HepG2 (cell line): ENCODE results near the gene RBM22.

Experiments used
- ARNTL ChIP-seq: sonication (generic); formaldehyde crosslinking; IDR thresholded peaks from 2 replicates; pipeline ENCODE4 v1.4.0; 2020; ENCODE audit warnings: mild to moderate bottlenecking, missing genetic modification reagents
- CEBPB ChIP-seq: IDR thresholded peaks from 2 replicates; pipeline ENCODE4 v1.6.1; 2011; ENCODE audit warnings: low read depth, low read length, improper control_type of control experiment, borderline replicate concordance
- FOXJ3 ChIP-seq: sonication (generic); formaldehyde crosslinking; IDR thresholded peaks from 2 replicates; pipeline ENCODE4 v1.4.0; 2020; ENCODE audit warnings: missing genetic modification reagents, mild to moderate bottlenecking, borderline replicate concordance
- MBNL3 ChIP-seq: fragments of 250-450 bp; sonication (Bioruptor Pico); conservative IDR thresholded peaks from 2 replicates; pipeline ENCODE4 v1.8.0; 2022; ENCODE audit warnings: mild to moderate bottlenecking, inconsistent platforms
- ZBTB40 ChIP-seq, 2 experiments: fragments of 450-650 bp in 1 of 2; sonication (generic) in 1 of 2; formaldehyde crosslinking in 1 of 2; IDR thresholded peaks; 2 replicates each; pipeline versions ENCODE4 v1.6.1 to v1.8.0; 2016 to 2022; ENCODE audit warnings: antibody characterized with exemption in 1 of 2, mild to moderate bottlenecking in 1 of 2, missing genetic modification reagents in 1 of 2
- ZZZ3 ChIP-seq: sonication (generic); formaldehyde crosslinking; IDR thresholded peaks from 2 replicates; pipeline ENCODE4 v1.4.0; 2020; ENCODE audit warnings: missing genetic modification reagents, mild to moderate bottlenecking, borderline replicate concordance

- TF ChIP-seq ARNTL (CRISPR knock-in tag) (0 out of 2 replicates have a peak, but pooled peaks have one; percentile 29), ZZZ3 (CRISPR knock-in tag) (no peak), FOXJ3 (CRISPR knock-in tag) (peak; percentile 67; the same call in 1 of the 2 replicates), ZBTB40 (IDR thresholded peaks at IDR 0.05) (no peak), ZBTB40 (CRISPR knock-in tag; IDR thresholded peaks at IDR 0.05) (peak; percentile 80), CEBPB (no peak), MBNL3 (CRISPR knock-in tag) (no peak)
Observed at GRCh38 chr5:150700594-150701377, at the start of gene RBM22.
